Lower leg skin (tissue), 4 donors: ENCODE measurements around the gene CAMTA1. TPM values are rescaled to one million over a fixed set of nuclear protein-coding genes. Genes with fewer than 3 reads are reported as not detected.

Experiments used
- DNase-seq, 2 donors: peaks; one replicate each; pipeline ENCODE4 v3.0.0-alpha.2; 2019; ENCODE audit warnings: low spot score in 2 of 2
- H3K4me3 ChIP-seq: fragments of 200-600 bp; sonication (generic); 2 replicates; pipeline ENCODE4 v1.5.1; 2017; ENCODE audit warnings: mild to moderate bottlenecking, low read depth; ENCODE audit not compliant: poor library complexity, severe bottlenecking
- POLR2A ChIP-seq, 2 donors: fragments of 450-650 bp; IDR thresholded peaks; one replicate each; pipeline ENCODE4 v1.6.1; 2016 to 2017; ENCODE audit warnings: antibody characterized with exemption in 2 of 2, mild to moderate bottlenecking in 1 of 2, moderate library complexity in 1 of 2
- whole genome bisulfite sequencing, 2 donors: methylation state at CpG; one replicate each; pipeline ENCODE4 v1.1.5; 2018; 5-methylcytosine and 5-hydroxymethylcytosine counted together
- intact Hi-C: fragments of 100-400 bp; cut with DNase I; formaldehyde crosslinking; loops from one replicate; pipeline ENCODE4 v1.15.0; 2023; ENCODE audit warnings: low total_unique reads
- total RNA-seq, 4 donors: library from RNA; depleted of rRNA; stranded (reverse); fragments of >200 nt; gene quantifications; one replicate each; pipeline ENCODE4 v1.1.0, GENCODE V29; 2016
- TF ChIP-seq, protein P1 (sequence below), 3 donors: fragments of 450-650 bp; IDR thresholded peaks; one replicate each; pipeline ENCODE4 v1.5.1; 2016; ENCODE audit warnings: antibody characterized with exemption in 3 of 3, mild to moderate bottlenecking in 3 of 3, moderate library complexity in 2 of 3

CAMTA1 gene
- total RNA-seq, 4 donors from 2014 or later: 24.4 to 52.3 (median 32.9) TPM

- intact Hi-C loops: no loop called here
- no peak for DNase-seq
- TF ChIP-seq, protein P1, sequence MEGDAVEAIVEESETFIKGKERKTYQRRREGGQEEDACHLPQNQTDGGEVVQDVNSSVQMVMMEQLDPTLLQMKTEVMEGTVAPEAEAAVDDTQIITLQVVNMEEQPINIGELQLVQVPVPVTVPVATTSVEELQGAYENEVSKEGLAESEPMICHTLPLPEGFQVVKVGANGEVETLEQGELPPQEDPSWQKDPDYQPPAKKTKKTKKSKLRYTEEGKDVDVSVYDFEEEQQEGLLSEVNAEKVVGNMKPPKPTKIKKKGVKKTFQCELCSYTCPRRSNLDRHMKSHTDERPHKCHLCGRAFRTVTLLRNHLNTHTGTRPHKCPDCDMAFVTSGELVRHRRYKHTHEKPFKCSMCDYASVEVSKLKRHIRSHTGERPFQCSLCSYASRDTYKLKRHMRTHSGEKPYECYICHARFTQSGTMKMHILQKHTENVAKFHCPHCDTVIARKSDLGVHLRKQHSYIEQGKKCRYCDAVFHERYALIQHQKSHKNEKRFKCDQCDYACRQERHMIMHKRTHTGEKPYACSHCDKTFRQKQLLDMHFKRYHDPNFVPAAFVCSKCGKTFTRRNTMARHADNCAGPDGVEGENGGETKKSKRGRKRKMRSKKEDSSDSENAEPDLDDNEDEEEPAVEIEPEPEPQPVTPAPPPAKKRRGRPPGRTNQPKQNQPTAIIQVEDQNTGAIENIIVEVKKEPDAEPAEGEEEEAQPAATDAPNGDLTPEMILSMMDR (IDR thresholded peaks at IDR 0.05): no peak
- no peak for TF ChIP-seq POLR2A (IDR thresholded peaks at IDR 0.05)
These were observed 558.6 kb downstream of the CAMTA1 start for GRCh38 chr1:7343882-7344281.

GRCh38 chr1:7344299-7344698, 559.0 kb downstream of the CAMTA1 start:
- no peak for DNase-seq
- intact Hi-C loops: no loop called here
- TF ChIP-seq POLR2A (IDR thresholded peaks at IDR 0.05): no peak
- H3K4me3 ChIP-seq: no peak overlapping the region
- 62 to 80% methylated on average over 2 of the region's 2 CpGs for WGBS, 2 donors

More at GRCh38 chr1:7343882-7344281, 558.6 kb downstream of the CAMTA1 start:
- H3K4me3 ChIP-seq: no peak overlapping the region
- 82 to 85% methylated on average over 6 of the region's 6 CpGs for WGBS, 2 donors

GRCh38 chr1:7345516-7345915, 560.3 kb downstream of the CAMTA1 start:
- TF ChIP-seq POLR2A (IDR thresholded peaks at IDR 0.05): no peak
- TF ChIP-seq, protein P1 (IDR thresholded peaks at IDR 0.05): no peak
- DNase-seq: no peak
- no peak overlapping the region for H3K4me3 ChIP-seq
- intact Hi-C loops: no loop called here
- WGBS, 2 donors: 77 to 85% methylated on average over 3 of the region's 3 CpGs

GRCh38 chr1:7346070-7346596, 560.9 kb downstream of the CAMTA1 start:
- no peak for DNase-seq
- 94 to 96% methylated on average over 3 of the region's 3 CpGs for WGBS, 2 donors
- H3K4me3 ChIP-seq: no peak overlapping the region
- TF ChIP-seq, protein P1 (IDR thresholded peaks at IDR 0.05): no peak
- no peak for TF ChIP-seq POLR2A (IDR thresholded peaks at IDR 0.05)
- intact Hi-C loops: no loop called here

GRCh38 chr1:7346600-7347570, 561.6 kb downstream of the CAMTA1 start:
- no peak overlapping the region for H3K4me3 ChIP-seq
- DNase-seq: no peak
- 75 to 78% methylated on average over 24 of the region's 24 CpGs for WGBS, 2 donors
- no peak for TF ChIP-seq POLR2A (IDR thresholded peaks at IDR 0.05)
- TF ChIP-seq, protein P1 (IDR thresholded peaks at IDR 0.05): no peak
- intact Hi-C loops: no loop called here

DNA sequence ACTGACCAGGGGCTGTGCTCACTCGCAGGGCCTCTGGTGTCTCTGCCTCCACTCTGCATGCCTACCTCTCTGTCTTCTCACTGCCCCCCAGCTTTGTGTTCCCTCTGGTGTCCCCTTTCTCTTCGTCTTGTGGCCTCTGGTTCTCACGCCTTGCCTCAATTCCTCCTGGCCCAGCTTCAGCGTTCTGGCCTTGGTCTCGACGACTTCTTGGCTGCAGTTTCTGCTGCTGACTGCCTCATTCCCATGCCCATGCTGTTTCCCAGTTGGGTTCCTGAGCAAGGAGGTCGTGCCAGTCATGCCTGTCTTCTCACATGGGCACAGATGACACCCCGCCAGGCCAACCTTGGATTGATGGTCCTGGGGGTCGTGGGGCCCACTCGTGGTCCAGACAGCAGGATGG, 562.8 kb downstream of the CAMTA1 start:
- intact Hi-C loops: no loop called here
- TF ChIP-seq, protein P1 (IDR thresholded peaks at IDR 0.05): no peak
- TF ChIP-seq POLR2A (IDR thresholded peaks at IDR 0.05): no peak
- H3K4me3 ChIP-seq: no peak overlapping the region
- WGBS, 2 donors: 67 to 83% methylated on average over 9 to 10 of the region's 10 CpGs
- no peak for DNase-seq
